GM19043 (cell line): ENCODE measurements around the gene OTUD7B.
"Not testable (repeated sequence)": the region's sequence is repeated elsewhere in the genome, so short reads cannot be mapped to it uniquely, and the experiment has no call there.

ENCODE experiments used
- ATAC-seq: cut with Tn5 transposase; IDR thresholded peaks from one replicate; pipeline ENCODE4 v1.9.1; 2021; ENCODE audit warnings: low read depth; ENCODE audit not compliant: unreplicated experiment

Gene OTUD7B

DNA sequence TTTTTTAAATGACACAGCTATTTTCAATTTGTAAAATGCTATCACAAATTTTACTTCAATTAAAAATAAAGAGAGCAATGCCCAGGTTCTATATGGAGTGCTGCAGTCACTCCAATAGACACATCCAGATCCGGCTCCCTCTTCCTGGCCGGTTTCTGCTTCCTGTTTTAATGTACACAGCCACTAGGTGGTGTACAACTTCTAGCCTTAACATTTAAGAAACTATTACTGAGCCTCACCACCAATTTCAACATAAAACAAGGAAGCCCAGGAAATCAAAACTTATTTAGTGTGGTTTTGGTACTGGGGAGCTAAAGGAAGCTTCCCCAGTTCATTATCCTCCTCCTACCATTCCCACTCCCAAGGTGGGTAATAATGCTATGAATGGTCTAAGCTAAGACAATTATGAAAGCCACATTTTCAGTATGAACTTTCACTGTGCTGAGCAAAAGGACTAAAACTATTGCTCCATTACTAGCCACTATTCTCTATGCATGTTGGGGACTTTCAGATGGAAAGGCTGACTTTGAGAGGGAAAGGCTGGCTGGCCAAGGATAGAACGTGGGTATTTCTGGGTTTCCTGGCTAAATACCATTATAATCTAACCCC, 48.4 kb downstream of the OTUD7B start:
- no peak for ATAC-seq

GRCh38 chr1:149957548-149957947, 53.0 kb downstream of the OTUD7B start:
- not testable (repeated sequence) for ATAC-seq

DNA sequence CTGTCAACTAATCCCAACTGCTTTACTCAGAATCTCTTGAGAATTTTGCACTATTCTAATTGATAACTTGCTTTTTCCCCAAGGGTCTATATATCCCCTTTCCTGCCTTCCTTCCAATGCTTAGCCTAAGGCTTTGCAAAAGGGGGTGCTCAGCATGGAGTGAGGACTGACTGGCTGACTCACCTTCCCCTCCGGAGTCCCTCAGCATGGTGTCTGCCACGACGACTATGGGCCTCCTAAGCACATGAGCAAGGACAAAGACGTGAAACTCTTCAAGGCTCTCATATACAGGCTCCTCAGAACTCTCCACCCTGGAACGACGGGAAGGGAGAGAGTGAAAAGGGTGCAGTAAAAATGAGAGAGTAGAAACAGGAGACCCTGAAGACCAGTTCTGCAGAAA, 60.6 kb downstream of the OTUD7B start:
- no peak for ATAC-seq

DNA sequence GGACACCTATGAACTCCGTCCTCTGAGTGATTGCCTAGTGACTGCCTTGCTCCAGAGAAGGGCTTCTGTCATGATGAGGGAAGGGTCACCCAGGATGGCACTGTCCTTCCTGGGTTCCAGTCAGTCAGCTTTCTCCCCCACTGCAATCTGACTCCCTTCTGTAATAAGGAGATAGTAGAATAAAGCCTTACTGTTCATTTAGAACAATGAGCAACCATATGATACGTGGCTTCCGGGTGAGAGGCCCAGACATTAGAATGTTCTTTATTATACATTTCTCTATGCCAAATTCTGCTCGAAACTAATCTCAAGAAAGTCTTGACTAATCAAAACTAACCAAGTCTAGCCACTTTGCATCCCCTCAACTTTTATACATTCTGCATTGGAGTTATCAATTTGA, 65.3 kb downstream of the OTUD7B start:
- ATAC-seq = no peak

DNA sequence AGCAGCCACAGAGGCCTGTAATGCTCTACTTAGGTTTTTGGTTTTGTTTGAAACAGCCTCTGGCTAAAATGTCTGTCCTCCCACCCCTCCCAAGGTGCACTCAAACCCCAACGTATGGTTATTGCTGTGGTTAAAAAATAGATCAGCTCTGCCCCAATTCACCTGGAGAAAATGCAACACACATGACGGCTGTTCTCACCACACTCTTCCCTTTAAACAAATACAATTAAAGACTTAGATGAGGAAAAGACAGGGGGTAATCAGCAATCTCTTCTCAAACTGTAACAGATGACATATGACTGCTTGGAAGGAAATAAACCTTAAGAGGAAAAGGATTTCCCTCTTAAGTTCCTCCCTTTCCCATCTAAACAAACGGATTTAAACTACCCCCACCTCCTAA, 67.6 kb downstream of the OTUD7B start:
- ATAC-seq = no peak

GRCh38 chr1:149942207-149942606, 68.3 kb downstream of the OTUD7B start:
- no peak for ATAC-seq

GRCh38 chr1:149940427-149940826, 70.1 kb downstream of the OTUD7B start:
- ATAC-seq = no peak

DNA sequence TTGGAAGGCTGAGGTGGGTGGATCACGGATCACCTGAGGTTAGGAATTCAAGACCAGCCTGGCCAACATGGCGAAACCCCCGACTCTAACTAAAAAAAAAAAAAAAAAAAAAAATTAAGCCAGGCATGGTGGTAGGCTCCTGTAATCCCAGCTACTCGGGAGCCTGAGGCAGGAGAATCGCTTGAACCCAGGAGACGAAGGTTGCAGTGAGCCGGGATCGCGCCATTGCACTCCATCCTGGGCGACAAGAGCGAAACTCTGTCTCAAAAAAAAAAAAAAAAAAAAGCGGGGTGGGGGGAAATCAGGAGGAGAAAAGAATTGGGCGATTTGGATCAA, 71.9 kb downstream of the OTUD7B start:
- ATAC-seq = not testable (repeated sequence)

DNA sequence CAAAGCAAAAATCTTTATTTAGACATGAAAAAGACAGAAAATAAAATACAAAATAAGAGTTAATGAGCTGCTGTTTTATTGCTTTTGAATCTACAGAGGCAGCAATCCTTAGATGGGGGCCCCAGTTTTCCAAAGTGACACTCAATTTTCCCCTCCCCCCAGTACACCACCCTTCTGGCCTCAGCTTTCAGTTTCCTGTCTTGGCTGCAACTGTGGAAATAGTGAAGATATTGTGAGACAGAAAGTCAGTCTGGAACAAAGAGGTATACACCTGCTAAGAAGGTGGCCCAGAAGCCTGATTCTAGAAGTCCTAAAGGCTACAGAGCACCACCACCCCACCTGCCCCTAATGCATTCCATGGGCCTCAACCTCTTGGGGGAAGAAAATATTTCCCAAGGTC, 72.8 kb downstream of the OTUD7B start:
- ATAC-seq = no peak

DNA sequence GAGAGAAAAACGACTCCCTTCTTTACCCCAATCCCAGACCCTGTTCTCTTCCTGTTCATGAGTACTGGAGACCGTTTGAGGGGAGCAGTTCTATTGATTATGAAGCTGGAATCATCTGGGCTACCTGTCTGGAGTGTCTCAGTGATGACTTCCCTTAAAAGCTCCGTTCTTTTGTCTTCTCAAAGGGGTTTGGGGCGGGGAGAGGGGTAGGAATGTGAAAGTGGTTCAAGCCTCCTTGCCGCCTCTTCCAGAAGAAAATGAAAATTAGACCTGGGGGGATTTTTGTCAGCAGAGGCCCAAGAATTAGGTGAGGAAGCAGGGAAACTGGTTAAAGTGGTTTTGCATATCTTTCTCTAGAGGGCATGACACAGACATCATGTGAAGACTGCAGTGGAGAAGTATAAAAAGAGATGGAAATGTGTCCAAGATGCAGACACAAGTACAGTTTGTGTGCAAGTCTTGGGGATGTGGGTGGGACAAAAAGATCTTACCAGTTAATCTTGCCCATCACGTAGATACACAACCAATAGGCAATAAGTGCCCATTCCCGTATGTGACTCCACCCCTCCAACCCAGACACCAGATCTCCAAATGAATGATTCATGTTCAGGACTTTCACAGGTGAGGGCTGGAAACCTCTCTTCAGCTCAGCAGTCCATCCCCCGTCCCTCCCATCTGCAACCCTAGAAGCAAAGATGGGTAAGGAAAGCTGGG, 73.4 kb downstream of the OTUD7B start:
- no peak for ATAC-seq

DNA sequence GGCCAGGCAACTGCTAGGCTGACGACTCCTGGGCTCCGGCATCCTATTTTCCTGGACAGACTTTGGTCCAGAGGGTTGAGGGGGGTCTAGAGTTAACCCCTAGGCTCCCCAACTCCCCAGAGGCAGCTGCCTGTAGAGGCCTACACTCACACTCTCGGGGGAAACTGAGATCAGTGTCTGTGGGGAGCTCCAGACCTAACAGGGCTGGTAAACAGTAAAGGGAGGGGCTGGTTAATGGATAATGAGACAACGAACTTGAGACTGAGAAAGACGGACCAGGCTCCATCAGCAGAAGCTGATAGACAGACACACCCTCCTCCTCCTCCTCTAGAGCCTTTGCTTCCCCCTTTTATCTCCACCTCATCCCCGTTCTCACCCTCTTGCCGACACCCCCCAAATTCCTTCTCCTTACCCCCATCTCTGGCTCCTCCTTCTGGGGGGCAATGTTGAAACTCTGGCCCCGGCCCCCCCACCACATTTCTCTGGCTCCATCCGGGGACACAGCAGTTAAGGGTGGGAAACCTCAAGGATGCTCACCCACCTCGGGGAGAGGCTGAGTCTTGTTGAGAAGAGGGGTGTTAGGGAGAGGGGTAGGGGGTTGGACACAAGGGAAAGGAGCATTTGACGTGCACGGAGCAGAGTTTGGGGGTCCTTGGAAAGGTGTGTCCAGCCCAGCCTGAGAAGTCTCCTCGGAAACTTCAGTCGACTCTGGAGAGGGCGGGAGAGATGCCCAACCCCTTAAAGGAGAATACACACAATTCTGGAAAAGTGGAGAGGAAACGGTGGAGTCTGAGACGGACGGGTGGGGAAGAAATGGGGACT, 74.1 kb downstream of the OTUD7B start, which contains the start of gene MTMR11:
Gene MTMR11 (minus strand): TSS at position 710 of the 822 bp plus-strand sequence. CDS start 232 bp downstream, at position 478.
- no peak for ATAC-seq

DNA sequence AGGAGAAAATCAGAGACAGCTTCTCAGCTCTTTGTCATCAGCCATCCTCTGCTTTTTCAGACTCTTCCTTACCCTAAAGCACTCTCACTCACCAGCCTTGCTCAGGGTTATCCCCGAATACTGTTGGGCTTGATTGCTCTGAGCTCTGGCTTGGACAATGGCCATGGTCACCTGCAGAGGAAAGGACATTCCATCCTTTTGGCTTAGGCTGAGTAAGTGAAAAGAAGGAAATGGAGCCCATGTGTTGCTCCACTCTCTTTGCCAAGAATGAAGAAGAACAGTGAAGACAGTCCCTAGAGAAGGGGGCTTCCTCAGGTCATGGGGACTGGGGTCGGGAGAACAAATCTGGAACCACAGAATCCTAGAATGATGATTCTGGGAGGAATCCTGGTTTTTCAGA, 76.2 kb downstream of the OTUD7B start:
- ATAC-seq = no peak

- no peak for ATAC-seq
These were observed 77.3 kb downstream of the OTUD7B start for GRCh38 chr1:149933208-149933607.

DNA sequence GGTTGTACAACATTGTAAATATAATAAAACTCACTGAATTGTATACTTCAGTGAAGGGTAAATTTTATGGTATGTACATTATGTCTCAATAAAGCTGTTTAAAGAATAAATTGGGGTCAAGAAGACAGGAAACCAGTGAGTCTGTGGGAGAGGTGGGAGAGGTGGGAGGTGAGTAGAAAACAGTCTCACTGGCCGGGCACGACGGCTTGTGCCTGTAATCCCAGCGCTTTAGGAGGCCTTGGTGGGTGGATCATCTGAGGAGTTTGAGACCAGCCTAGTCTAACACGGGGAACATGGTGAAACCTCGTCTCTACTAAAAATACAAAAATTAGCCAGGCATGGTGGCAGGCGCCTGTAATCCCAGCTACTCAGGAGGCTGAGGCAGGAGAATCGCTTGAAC, 78.1 kb downstream of the OTUD7B start:
- ATAC-seq = no peak

DNA sequence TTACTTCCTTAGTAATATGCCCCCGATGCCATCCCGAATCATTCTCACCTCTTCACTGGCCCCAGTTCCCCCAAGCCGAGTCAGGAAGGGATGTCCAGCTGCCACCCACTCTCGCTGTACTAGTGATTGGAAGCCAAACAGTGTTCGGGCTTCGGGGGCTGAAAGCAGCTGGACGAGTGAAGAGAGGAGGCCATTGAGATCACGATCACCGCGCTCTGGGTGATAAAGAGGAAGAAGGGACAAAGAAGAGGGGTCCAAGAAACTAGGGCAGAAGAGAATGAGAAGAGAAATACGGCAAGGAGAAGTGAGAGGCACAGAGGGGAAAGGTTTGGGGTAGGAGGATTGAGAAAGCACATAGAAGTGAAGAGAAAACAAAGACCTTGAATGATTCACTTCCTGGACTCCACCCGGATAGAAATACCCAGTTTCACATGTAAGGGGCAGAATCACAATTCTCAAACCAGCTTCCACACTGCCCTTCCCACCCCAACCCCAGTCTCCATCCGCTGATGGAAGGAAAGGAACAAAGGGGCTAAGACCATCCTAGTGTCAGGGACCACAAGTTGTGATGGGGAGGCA, 79.2 kb downstream of the OTUD7B start:
- no peak for ATAC-seq

- ATAC-seq = no peak
These were observed 80.7 kb downstream of the OTUD7B start for GRCh38 chr1:149929856-149930255.

DNA sequence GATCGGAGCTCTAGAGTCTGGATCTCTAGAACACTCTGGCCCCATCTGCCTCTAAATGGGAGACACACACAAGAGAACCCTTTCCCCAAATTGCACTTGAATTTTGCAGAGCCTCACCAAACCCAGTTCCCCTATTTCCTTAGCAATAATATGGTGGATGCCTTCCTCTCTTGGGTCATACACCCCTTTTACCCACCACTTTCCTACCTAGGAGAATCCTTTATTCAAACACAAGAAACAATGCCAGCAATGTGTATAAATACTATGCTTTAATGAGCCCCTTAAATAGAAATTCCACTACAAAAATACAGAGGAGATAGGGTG, 82.2 kb downstream of the OTUD7B start:
- ATAC-seq = no peak

DNA sequence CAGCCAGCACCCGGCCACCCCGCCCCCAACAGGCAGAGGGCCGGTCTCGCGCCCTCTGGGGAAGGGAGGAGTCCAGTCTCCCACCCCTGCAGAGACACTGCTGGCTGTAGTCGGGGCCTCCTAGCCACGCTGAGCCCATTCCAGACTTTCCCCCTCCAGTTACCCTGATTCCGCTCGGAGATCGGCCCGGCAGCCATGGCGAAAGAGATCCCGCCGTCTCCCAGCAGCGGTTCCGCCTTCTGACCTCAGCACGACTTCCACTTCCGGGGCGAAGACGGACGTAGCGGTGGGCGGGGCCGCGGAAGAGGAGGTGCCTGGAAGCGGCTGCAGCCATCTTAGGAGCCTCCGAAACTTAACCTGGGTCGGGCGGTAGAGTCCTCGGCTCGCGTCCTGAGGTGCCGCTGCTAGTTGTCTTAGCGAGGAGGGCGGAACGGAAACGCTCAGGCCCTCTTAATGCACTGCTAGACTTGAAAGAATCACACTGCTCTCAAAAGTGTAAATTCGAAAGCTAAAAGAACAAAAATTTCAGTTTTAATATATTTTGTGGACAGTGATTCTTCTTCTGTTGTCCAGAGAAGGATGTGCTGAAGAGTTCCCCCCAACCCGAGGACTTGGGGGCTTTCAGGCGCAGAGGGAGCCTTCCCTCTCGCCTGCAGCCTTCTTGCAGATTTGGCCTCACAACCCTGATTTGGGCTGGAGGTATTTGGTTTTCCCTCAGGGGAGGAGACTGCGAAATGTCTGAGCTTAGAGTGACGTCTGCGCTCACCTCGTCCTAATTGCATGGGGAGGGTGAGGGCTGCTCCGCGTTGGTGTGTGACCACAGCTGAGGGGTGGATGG, 82.7 kb downstream of the OTUD7B start, which contains the start of gene SF3B4:
Gene SF3B4 (minus strand): TSS at position 241 of the 838 bp plus-strand sequence. CDS start 44 bp downstream, at position 197.
- peak; percentile 90 for ATAC-seq

- no peak for ATAC-seq
These were observed 83.4 kb downstream of the OTUD7B start for GRCh38 chr1:149927056-149927562.

DNA sequence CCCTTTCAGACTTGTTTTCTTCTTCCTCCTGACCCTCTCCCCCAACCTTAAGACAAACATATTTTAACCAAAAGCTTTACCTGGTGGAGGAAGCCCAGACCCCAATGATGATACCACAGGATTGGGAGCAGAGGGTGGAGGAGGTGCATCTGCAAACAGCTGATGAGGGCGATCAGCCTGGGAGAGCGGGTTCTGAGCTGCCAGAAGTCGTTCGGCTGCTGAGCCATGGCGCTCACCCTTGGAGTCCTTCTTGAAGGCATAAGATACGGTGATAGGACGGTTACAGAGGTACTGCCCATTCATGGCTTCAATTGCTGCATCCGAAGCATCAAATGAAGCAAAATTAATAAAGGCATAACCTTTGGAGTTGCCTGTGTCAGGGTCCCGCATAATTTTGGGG, 84.2 kb downstream of the OTUD7B start:
- no peak for ATAC-seq
